Epidermal melanocyte (primary cell): ENCODE data around the gene ROR2.
"Not testable (repeated sequence)": the region's sequence is repeated elsewhere in the genome, so short reads cannot be mapped to it uniquely, and the experiment has no call there.

Source experiments
- DNase-seq: peaks from one replicate; pipeline ENCODE4 v3.0.0; 2011; ENCODE audit warnings: low spot score; ENCODE audit not compliant: insufficient read length

ROR2 gene

DNA sequence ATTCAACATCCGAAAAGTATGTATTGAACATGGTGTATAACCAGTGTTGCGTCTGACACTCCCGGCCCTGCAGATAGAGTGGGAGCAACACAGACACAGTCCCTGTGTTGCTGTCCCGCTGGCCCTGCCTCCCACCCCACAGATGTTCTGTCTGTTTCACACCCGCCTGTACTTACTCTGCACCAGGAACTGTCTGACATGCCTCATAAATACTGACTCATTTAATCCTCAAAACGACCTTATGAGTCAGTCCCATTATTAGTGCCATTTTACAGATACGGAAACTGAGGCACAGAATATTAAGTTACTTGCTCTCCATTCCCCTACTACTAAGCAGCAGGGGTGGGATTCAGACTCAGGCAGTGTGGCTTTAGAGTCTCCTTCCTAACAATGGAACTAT lies 416.6 kb downstream of the ROR2 start:
- no peak for DNase-seq

DNA sequence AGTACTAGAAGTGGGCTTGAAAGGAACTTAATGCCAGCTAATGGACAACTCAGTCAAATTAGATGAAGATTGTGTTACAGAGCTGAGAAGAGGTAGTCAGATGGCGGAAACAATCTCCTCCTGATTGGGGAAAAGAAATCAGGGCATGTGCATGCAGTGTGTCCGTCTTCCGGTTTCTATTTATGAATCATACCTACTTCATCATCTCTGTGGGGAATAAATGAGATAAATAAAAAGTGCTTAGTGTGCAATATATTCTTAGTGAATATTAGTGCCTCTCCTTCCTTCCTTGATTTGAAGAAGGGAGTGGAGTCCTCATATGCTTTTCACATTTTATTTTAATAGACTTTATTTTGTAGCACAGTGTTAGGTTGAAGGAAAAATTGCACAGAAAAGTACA lies 417.7 kb downstream of the ROR2 start:
- no peak for DNase-seq

DNA sequence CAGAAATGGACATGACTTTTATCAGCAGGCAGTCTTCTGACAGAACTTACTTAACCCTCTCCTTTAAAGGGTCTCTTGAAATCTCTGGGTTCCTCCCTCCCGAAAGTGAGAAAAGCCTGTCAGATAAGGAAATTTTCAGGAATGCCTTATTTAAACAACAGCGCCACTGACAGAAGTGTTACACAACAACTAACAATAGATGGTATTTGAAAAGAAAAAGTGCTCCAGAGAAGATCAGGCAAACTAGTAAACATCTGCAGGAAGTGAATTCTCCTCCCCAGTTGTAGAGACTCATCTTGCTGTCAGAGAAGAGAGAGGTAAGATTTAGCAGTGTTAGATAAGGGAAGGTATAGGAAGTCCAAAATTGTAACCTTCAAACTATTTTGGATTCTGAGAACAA lies 419.2 kb downstream of the ROR2 start:
- DNase-seq, result no peak

DNA sequence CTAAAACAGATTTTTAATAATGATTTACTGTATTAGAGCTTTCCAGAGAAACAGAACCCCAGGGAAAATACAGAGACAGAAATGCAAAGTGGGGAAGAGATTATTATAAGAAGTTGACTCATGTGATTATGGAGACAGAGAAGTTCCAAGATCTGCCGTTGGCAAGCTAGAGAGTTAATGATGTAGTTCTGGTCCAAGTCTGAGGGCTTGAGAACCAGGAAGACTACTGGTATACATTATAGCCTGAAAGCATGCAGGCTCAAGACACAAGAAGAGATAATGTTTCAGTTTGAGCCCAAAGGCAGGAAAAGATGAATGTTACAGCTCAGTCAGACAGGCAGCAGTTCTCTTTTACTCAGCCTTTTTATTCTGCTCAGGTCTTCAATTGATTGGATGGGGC lies 427.5 kb downstream of the ROR2 start:
- DNase-seq, result no peak

DNA sequence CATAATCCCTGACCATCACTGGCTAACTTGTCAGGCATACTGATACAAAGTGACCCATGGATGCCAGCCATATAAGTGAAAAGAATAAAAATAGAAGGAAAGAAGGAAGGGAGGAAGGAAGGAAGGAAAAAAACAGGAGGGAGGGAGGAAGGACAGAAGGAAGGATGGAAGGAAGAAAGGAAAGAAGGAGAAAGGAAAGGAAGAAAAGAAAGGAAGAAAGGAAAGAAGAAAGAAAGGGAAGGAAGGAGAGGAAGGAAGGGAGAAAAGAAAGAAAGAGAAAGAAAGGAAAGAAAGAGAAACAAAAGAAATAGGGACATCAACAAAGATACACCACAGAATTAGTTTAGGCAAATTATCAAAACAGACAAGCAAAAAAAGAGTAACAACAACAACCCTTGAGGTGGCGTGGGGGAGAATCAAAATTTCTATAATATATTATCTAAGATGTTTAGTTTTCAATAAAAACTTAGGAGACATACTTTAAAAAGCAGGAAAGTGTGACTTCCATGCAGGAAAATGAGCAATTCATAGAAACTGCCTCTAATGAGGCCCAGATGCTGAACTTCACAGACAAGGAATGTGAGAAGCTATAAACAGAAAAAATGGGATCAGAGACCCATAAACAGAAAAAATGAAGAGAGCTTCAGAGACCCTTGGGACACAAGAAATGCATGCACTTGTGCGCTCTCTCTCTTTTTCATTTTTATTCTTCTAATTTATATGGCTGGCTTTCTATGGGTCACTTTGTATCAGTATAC lies 430.3 kb downstream of the ROR2 start:
- DNase-seq, result no peak

DNA sequence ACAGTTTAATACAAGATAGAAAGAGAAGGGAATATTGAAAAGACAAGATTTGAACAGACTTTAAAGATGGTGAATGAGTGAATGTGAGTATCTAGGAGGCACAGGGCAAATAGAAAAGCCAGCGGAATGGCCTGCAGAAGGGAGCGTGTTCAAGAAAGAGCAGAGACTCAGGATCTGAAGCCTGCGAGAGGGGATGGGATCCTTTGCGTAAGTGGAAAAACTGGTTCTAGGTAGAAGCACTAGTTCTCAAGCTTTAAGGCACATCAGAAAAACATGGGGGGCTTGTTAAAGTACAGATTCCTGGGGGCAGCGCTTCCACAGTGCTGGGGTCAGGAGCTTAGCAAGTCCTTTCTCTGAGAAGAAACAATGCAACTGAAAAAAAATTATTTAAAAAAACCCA lies 431.6 kb downstream of the ROR2 start:
- no peak for DNase-seq

DNA sequence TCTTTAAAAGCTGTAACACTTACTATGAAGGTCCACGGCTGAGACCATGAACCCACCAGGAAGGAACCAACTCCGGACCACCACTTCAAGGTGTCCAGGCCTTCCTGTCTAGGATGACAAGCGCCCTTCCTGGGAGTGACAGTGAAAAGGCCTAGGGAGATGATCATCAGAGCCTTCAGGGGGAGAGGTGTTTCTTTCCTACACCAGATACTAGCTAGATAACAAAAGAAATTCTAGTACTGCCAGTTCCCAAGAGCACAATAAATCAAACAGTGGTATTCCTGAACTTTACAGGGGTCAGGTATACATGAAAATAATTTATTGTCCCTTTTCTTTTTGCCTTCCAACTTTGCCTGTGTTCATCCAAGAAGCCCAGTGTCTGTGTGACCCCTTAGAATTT lies 432.2 kb downstream of the ROR2 start:
- DNase-seq, result no peak

DNA sequence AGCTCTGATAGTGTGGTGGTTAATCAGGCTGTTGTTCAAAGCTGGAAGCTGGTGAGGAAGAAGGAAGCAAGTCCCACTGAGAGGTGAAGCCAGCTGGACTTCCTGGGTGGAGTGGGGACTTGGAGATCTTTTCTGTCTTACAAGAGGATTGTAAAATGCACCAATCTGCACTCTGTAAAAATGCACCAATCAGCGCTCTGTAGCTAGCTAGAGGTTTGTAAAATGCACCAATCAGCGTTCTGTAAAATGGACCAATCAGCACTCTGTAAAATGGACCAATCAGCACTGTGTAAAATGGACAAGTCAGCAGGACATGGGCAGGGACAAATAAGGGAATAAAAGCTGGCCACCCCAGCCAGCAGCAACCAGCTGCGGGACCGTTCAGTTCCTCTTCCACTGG lies 432.7 kb downstream of the ROR2 start:
- not testable (repeated sequence) for DNase-seq

DNA sequence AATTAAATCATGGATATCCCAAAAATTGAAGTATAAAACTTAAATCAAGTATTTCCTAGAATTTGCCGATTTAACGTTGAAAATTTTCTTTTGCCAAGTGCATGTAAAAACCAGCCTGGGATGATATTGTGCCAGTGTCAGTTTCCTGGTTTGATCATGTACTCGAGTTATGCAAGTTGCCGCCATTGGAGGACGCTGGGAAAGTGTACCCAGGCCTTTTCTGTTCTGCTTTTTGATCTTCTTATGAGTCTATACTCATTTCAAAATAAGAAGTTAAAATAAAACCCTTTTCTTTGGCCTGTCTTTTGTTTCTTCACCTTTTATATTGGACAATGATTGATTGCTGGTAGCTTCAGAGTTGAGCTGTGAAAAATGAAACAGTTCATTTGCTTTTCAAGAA lies 433.3 kb downstream of the ROR2 start:
- DNase-seq, result no peak

DNA sequence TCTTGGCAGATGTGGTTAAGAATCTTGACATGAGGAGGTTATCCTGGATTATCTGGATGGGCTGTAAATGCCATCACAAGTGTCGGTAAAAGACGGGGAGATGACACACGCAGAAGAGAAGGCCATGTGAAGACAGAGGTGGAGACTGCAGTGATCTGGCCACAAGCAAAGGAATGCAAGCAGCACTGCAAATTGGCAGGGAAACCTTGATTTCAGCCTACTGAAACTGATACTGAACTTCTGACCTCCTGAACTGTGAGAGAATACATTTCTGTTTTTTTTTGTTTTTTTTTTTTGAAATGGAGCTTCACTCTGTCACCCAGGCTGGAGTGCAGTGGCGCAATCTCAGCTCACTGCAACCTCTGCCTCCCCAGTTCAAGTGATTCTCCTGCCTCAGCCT lies 433.9 kb downstream of the ROR2 start:
- DNase-seq, result no peak

DNA sequence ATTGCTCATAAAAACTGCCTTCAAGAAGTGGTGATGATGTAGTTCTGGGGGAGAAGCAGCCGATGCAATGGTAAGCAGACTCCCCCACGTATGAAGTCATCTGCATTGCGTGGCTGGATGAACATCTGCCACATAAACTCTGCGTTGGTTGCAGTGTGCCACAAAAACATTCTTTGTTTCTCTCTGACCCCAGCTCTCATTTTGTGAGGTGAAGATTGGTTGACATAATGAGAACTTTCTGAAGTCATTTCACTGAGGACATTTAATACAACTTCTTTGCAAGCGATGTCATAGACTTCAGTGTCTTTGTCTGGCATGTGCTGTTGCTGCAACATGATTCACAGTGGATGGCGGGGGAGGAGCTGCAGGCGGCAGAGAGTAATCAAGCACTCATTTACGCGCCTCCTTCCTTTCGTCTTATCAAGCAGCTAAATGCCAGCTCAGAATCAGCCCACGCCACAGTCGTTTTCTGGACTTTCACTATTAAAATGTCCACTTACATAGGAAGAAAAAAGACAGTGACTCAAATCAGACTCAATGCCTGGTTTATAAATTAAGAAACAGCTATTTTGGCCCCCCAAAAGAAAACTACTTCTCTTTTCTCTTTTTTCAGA lies 434.8 kb downstream of the ROR2 start:
- DNase-seq, result peak; percentile 29
